ENCODE data around the gene BDKRB1.

The BDKRB1 gene

GRCh38 chr14:96263347-96264199 is 7.6 kb downstream of the BDKRB1 start:
- DNase-seq: no peak

DNA sequence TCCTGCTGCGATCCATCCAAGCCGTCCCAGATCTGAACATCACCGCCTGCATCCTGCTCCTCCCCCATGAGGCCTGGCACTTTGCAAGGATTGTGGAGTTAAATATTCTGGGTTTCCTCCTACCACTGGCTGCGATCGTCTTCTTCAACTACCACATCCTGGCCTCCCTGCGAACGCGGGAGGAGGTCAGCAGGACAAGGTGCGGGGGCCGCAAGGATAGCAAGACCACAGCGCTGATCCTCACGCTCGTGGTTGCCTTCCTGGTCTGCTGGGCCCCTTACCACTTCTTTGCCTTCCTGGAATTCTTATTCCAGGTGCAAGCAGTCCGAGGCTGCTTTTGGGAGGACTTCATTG is 8.2 kb downstream of the BDKRB1 start:
- no peak for DNase-seq

GRCh38 chr14:96264853-96265252 is 8.8 kb downstream of the BDKRB1 start:
- no peak for DNase-seq

- no peak for DNase-seq
These were observed 9.5 kb downstream of the BDKRB1 start for GRCh38 chr14:96265383-96266095.

- peak; percentile 26 for DNase-seq
These were observed 11.3 kb downstream of the BDKRB1 start for GRCh38 chr14:96267336-96267735.

- no peak for DNase-seq
These were observed 11.9 kb downstream of the BDKRB1 start for GRCh38 chr14:96267916-96268315.

DNA sequence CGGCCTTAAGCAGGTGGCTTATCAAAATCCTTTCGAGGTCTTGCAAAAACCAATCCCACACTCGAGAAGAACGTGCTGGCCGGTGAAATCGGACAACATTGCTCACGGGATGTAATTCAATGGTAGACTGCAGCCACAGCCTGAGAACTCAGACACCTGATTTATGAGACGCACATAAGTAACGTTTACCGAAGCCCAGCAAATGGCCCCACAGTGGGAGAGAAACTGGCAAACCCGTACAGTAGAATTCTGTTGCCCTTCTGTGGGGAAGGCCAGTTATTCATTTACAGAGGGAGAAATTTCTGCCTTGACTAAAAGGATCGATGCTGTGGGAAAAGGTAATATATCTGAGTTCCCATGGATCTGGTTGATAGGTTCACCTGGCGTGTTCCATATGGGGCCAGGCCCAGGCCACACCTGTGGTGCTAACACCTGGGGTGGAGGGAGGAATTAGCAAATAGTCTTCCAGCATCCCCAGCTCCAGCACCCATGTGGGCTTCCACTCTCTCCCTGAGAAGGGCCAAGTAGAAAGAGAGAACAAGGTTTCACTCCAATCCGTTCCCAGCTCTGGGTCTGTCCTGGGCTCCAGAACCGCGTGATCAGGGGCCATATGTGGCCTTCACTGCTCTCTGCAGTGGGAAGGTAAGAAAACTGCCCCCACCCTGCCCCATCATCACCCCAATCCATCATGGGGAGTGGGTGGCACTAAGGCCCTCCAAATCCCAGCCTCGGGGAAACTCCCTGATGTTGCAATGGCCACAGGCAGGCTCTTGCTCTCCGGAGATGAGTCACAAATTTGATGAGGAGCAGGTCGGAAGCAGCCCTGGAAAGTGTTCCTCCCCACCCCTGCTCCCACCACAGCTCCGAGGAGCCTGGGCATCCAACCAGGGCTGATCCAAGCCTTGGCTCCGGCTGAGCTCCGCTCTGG is 12.7 kb downstream of the BDKRB1 start:
- peak; percentile 76 for DNase-seq

GRCh38 chr14:96269359-96269710 is 13.3 kb downstream of the BDKRB1 start:
- DNase-seq: no peak

DNA sequence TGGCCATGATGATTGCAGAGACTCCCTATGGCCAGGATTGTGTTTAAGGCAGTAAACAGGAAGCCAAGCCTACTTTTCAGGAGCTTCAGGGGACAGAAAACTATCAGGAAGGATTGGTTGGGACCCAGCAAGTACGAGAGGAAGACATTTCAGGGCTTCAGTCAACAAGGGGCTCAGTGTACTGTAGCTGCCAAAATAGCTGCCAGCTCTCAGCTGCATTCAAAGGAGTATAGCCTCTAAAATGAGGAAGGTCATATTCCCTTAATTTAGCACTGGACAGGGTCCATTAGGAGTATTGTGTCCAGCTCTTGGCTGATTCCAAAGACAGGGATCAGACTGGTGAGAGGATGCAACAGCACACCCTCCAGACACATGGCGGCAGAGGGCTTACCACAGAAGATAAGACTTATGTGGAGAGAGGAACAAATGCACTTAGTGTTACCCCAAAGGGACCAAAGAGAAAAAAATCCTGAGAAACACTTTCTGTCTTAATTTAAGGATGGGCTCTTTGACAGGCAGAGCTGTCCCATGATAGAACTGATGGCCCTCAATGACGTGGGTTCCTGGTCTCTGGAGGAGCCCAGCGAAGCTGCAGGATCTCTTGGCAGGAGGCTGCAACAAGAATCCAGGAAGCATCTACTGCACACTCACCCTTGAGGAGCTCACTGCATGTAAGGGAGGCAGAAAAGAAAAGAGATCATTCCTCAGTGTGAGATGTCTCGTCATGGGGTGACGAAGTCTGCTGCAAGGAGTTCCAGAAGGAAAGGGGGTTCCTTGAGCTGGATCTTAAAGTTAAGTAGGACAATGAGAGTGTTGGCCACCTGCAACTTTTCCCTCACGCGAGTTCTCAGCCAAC is 14.8 kb downstream of the BDKRB1 start:
- DNase-seq: no peak

DNA sequence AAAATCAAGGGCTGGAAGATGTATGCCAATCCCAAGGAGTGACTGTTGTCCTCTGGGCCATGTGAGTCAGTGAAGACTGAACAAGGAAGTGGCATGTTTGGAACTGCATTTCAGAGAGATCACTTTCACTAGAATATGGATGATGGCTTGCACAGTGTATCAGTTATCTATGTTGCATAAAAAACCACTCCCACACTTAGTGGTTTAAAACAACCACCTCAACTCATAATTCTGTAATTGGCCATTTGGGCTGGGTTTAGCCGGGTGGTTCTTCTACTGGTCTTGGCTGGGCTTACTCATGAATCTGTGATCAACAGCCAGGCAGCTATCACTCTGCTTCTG is 15.4 kb downstream of the BDKRB1 start:
- DNase-seq: no peak

DNA sequence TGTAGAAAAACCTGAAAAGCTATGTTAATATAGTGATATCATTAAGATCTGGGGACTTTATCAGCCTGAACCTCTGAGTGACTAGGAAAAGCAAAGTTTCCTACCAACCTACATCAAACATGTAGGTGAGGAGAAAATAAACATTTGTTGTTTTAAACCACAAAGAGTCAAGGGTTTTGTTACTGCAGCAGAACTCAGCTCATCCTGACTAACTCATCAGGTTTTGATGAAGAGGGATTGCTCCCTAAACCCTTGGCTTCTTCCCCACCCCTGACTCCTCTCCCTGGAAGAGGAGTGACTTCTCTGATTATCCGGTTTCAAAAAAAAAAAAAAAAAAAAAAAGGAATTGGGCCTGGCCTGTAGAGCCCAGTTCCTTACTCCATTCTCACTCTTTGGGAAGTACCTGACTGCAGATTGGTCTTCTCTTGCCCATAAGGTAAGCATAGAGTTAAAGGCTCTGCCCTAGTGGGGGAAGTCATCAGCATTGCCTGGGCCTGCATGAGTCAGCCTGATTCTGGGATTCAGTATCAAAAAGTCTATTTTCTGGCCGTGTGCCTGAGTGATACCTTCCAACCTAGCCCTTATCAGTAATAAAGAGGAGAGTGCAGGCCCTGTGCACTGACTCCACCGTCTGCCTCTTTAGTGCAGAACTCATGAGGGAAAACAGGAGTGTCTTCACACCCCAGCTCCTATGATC is 16.9 kb downstream of the BDKRB1 start:
- no peak for DNase-seq

- DNase-seq: no peak
These were observed 17.6 kb downstream of the BDKRB1 start for GRCh38 chr14:96273629-96274028.

DNA sequence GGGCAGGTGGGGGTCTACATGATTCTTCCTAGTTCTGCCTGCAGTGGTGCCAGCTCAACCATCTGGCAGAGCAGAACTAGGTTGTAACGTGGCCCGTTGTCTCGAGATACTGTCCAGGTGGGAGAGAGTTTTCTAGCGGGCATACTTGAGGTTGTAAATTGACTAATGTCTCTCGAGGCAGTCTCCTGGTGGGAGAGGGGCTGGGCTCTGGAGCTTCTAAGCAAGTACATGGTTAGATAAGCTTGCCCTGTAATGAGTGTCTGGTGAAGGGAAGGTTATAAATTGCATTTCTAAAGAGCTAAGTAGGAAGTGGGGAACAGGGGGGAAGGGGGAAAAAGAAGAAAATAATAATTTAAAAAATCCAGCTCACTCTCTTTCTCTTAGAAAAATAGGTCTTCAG is 18.1 kb downstream of the BDKRB1 start:
- no peak for DNase-seq

- no peak for DNase-seq
These were observed 18.5 kb downstream of the BDKRB1 start for GRCh38 chr14:96274543-96274942.

DNA sequence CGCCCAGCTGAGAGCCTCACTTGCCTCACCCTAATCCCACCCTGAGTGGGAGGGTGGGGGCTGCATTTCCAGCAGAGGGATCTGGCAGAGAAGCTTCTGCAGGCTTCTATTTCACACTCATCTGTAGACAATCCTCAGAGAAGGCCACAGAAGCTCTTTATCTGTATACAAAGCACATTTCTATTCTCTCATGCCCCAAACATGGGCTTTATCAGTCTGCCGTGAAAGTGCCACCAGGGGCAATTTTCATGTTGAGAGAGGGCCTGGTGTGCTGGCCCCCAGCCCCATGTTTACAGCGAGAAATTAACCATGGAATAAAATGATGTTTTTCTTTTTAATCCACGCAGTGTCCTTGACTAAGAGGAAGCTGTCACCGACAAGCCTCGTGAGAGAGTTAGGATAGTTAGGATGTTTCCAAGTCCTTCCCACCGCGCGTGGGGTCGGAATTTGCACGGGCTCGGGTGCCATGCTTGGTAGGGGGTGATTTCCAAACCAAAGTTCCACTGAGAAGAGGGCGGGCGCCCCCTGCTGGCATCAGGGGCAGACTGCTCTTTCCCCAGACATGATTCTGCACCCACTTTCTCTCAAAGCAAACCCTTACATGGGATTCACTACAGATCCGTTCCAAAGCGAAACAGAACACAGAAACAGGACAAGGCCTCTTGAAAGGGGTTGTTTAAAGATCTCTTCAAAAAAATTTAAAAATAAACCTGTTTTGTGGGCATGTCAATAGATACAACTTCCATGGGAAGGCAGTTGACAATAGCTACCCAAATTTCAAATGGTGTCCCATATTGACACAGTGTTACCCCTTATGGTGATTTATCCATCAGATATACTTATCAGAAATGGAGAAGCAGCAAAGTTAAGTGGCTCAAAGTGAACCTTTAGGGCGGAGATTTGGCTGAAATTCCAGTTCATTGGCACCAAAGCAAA is 19.4 kb downstream of the BDKRB1 start:
- DNase-seq: peak; percentile 34

- no peak for DNase-seq
These were observed 21.9 kb downstream of the BDKRB1 start for GRCh38 chr14:96277890-96278289.

DNA sequence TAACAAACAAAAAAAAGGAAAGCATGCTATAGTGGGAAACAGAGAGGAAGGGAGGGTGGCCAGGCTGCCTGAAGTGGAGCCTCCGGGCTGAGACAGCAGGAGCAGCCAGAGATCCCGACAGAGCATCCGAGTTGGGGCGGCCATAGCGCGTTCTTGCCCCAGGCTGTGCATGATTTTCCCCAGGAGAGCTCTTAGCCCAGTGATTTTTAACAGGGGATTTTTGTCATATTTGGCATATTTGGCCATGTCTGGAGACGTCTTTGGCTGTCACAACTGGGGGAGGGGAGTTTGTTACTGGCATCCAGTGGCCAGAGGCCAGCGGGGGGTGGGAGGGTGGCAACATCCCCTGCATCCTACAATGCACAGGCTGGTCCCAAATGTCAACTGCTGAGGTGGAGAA is 23.6 kb downstream of the BDKRB1 start:
- DNase-seq: no peak

GRCh38 chr14:96280104-96280503 is 24.1 kb downstream of the BDKRB1 start:
- DNase-seq: no peak

DNA sequence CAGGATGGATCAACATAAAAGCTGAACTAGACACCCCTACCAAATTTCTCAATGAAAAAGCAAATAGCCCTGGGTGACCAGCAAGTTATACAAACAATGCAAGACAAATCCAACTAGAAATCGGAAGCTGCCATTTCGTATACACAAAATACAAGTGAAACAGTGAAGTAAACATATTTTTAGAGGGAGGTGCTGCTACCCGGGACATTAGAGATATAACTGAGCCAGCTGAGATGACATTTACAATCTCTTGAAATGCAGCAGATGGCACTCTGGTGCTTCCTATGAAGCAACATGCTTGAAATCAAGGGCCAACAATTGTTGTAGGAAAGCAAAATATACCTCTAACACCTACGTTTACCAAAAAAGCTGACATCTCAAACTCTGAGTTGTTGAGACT is 25.5 kb downstream of the BDKRB1 start:
- no peak for DNase-seq

DNA sequence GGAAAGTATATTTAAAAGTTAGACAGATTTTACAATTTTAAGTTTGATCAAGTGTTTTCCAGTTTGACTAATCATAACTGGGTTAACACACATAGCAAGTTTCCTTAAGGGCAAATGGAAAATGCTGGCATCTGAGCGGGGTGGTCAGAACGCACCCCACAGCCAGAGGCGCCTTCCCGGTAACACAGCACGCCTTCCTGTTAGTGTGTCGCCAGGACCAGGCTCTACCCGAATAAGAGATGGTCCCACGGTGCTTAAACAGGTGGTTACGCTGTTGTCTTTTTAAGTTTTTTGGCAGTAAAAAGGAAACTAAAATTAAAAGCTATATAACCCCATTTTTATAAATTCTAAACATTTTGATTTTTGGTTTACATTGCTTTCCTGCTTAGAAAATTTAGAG is 28.0 kb downstream of the BDKRB1 start:
- DNase-seq: no peak

GRCh38 chr14:96284430-96284829 is 28.4 kb downstream of the BDKRB1 start:
- DNase-seq: no peak
